Measurements from ENCODE around the gene GYG1. TPM values are rescaled to one million over a fixed set of nuclear protein-coding genes. Genes with fewer than 3 reads are reported as not detected.

The GYG1 gene
- total and polyA plus RNA-seq, 2 of the 4 experiments (the other 2 are of a cell fraction): 48.4 to 90.3 TPM

DNA sequence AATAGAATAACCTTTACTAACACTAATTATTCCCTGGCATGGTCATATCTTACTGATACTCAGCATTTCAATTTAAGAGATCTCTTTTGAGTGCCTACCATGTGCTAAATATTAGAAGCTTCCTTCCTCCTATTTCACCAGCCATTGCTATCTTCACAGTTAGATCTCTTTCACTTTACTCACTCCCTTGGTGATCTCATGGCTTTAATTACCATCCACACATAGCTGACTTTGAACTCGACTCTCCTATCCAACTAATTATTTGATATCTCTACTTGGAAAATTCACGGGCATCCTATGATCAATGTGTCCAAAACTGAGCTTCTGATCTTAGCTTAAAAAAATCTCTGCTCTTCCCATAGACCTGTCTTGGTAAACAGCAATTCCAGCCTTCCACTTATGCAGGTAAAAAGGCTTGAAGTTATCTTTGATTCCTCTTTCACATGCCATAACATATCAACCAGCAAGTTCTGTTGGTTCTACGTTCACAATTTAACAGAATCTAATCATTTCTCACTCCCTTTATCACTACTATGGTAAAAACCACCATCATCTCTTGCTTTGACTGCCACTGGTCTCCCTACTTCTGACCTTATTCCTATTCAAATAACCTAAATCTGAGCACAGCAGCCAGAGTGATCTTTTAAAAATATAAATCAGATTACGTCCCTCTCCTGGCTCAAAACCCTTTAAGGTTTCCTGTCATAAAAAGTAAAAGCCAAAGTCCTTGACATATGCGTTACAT is 53.2 kb downstream of the GYG1 start:
- Histone ChIP-seq H4K20me1 (ENCODE audit: insufficient read depth, low read length) (no peaks in the 10 kb centered on the region), H3K36me3 (ENCODE audit: control insufficient read depth, insufficient read depth, low read length) (peaks cover 6% of the 10 kb centered on the region; the same call in 1 of the 2 replicates), H3K4me1 (ENCODE audit: control insufficient read depth, insufficient read depth, low read length) (no peaks in the 10 kb centered on the region; the same call in 1 of the 2 replicates), H3K4ac (ENCODE audit: low read depth, low read length) (no peak overlapping the region), H3K27ac (ENCODE audit: insufficient read depth, low read length) (no peak overlapping the region), H4K91ac (ENCODE audit: insufficient read depth, low read depth, low read length) (no peak overlapping the region), H3K9me3 (ENCODE audit: control insufficient read depth, insufficient read depth, low read length) (no peaks in the 10 kb centered on the region), H4K5ac (ENCODE audit: low read depth, low read length) (no peak overlapping the region), H2AK5ac (ENCODE audit: low read depth, low read length) (no peak overlapping the region), H2AK9ac (replicated peaks; ENCODE audit: low read depth, low read length, poor library complexity) (no peak overlapping the region), H2BK20ac (ENCODE audit: low read depth, low read length) (no peak overlapping the region), H3K14ac (replicated peaks; ENCODE audit: low read depth, low read length) (no peak overlapping the region), H3K56ac (ENCODE audit: extremely low read depth, insufficient read depth, low read length) (no peak overlapping the region), H3K27me3 (ENCODE audit: control insufficient read depth, insufficient read depth, low read length) (no peaks in the 10 kb centered on the region), H2BK5ac (ENCODE audit: low read depth, low read length, poor library complexity, severe bottlenecking) (no peak overlapping the region), H2BK15ac (ENCODE audit: low read depth, low read length) (no peak overlapping the region), H4K8ac (ENCODE audit: low read depth in 2 of 2, low read length in 2 of 2) (no peak overlapping the region), H3K4me3 (ENCODE audit: insufficient read depth, low read depth, low read length) (no peak overlapping the region), H3K18ac (ENCODE audit: low read depth, low read length) (no peak overlapping the region), H2AFZ (replicated peaks; ENCODE audit: low read length, poor library complexity) (no peak overlapping the region), H3K9ac (ENCODE audit: low read depth, low read length) (no peak overlapping the region), H3K4me2 (ENCODE audit: low read depth, low read length) (no peak overlapping the region), H2BK120ac (ENCODE audit: low read depth, low read length) (no peak overlapping the region), H3K23ac (ENCODE audit: low read depth, low read length) (no peak overlapping the region), H3K9me1 (ENCODE audit: insufficient read depth, low read length) (no peaks in the 10 kb centered on the region), H3K79me1 (ENCODE audit: low read depth in 1 of 2, low read length in 2 of 2) (no peaks in the 10 kb centered on the region; a peak in 1 of 4 replicates)
- DNase-seq: no peak
- in situ Hi-C loops (cut with MboI; ENCODE audit: low sequenced_read_pairs): no loop called here
- ChIA-PET CTCF (no interaction called here), POLR2A (ENCODE audit: unreplicated experiment) (no interaction called here)
- no peak for ATAC-seq (ENCODE audit: low read depth)
- dilution Hi-C loops (cut with HindIII; ENCODE audit: low sequenced_read_pairs, unreplicated experiment): no loop called here
- no TSS peak for BruUV-seq (replicated peaks)
- intact Hi-C loops (cut with micrococcal nuclease): loop anchor here (5.0 kb wide), 2 partner anchors 33 to 87 kb away; no protein-coding TSS in a partner anchor
- 100% methylated on average over 1 of the region's 5 CpGs; no CpG with 5 or more reads in 1 of the 2 experiments for WGBS, 2 experiments (ENCODE audit: extremely low coverage in 2 of 2, insufficient read length in 1 of 2)
- no peak for TF ChIP-seq SMC3 (IDR thresholded peaks at IDR 0.05; ENCODE audit: low read depth, low read length)
- no peak for TF ChIP-seq MAFK (IDR thresholded peaks at IDR 0.05; ENCODE audit: low read depth, low read length)
- TF ChIP-seq, protein P1, sequence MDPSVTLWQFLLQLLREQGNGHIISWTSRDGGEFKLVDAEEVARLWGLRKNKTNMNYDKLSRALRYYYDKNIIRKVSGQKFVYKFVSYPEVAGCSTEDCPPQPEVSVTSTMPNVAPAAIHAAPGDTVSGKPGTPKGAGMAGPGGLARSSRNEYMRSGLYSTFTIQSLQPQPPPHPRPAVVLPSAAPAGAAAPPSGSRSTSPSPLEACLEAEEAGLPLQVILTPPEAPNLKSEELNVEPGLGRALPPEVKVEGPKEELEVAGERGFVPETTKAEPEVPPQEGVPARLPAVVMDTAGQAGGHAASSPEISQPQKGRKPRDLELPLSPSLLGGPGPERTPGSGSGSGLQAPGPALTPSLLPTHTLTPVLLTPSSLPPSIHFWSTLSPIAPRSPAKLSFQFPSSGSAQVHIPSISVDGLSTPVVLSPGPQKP (IDR thresholded peaks at IDR 0.05; ENCODE audit: borderline replicate concordance, low read depth, low read length): no peak
- TF ChIP-seq BHLHE40 (IDR thresholded peaks at IDR 0.05; ENCODE audit: low read depth, low read length): no peak
- no peak for TF ChIP-seq MAZ (IDR thresholded peaks at IDR 0.05; ENCODE audit: borderline replicate concordance, low read depth, low read length)
- no peak for TF ChIP-seq FOS (IDR thresholded peaks at IDR 0.05; ENCODE audit: low read depth, low read length)
- TF ChIP-seq POLR2A (IDR thresholded peaks at IDR 0.05; ENCODE audit: low read depth, low read length): no peak
- TF ChIP-seq RAD21 (IDR thresholded peaks at IDR 0.05; ENCODE audit: low read length): no peak
- TF ChIP-seq RFX5 (IDR thresholded peaks at IDR 0.05; ENCODE audit: low read depth, low read length): no peak
- TF ChIP-seq NFE2L2 (IDR thresholded peaks at IDR 0.05; ENCODE audit: low read depth, low read length): no peak
- no peak for TF ChIP-seq CEBPB (IDR thresholded peaks at IDR 0.05; ENCODE audit: low read depth, low read length)
- TF ChIP-seq, protein P2, sequence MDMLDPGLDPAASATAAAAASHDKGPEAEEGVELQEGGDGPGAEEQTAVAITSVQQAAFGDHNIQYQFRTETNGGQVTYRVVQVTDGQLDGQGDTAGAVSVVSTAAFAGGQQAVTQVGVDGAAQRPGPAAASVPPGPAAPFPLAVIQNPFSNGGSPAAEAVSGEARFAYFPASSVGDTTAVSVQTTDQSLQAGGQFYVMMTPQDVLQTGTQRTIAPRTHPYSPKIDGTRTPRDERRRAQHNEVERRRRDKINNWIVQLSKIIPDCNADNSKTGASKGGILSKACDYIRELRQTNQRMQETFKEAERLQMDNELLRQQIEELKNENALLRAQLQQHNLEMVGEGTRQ (IDR thresholded peaks at IDR 0.05; ENCODE audit: low read depth, low read length): no peak
- TF ChIP-seq MXI1 (IDR thresholded peaks at IDR 0.05; ENCODE audit: borderline replicate concordance, low read depth, low read length): no peak
- TF ChIP-seq, protein P3, sequence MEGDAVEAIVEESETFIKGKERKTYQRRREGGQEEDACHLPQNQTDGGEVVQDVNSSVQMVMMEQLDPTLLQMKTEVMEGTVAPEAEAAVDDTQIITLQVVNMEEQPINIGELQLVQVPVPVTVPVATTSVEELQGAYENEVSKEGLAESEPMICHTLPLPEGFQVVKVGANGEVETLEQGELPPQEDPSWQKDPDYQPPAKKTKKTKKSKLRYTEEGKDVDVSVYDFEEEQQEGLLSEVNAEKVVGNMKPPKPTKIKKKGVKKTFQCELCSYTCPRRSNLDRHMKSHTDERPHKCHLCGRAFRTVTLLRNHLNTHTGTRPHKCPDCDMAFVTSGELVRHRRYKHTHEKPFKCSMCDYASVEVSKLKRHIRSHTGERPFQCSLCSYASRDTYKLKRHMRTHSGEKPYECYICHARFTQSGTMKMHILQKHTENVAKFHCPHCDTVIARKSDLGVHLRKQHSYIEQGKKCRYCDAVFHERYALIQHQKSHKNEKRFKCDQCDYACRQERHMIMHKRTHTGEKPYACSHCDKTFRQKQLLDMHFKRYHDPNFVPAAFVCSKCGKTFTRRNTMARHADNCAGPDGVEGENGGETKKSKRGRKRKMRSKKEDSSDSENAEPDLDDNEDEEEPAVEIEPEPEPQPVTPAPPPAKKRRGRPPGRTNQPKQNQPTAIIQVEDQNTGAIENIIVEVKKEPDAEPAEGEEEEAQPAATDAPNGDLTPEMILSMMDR (conservative IDR thresholded peaks at IDR 0.05; ENCODE audit: low read depth, low read length): no peak
- no peak for TF ChIP-seq RCOR1 (IDR thresholded peaks at IDR 0.05; ENCODE audit: insufficient replicate concordance, low read length)
- TF ChIP-seq CHD1 (IDR thresholded peaks at IDR 0.05; ENCODE audit: low read depth, low read length): no peak
